ENCODE data around the gene PHF21A.
"Not testable (repeated sequence)": the region's sequence is repeated elsewhere in the genome, so short reads cannot be mapped to it uniquely, and the experiment has no call there.

Gene PHF21A

GRCh38 chr11:45993531-45994001, 127.7 kb downstream of the PHF21A start:
- in situ Hi-C loops (cut with MboI; ENCODE audit: low sequenced_read_pairs): no loop called here

GRCh38 chr11:45988921-45989320, 132.3 kb downstream of the PHF21A start:
- in situ Hi-C loops (cut with MboI; ENCODE audit: low sequenced_read_pairs): no loop called here

- in situ Hi-C loops (cut with MboI; ENCODE audit: low sequenced_read_pairs): no loop called here
These were observed 136.0 kb downstream of the PHF21A start for GRCh38 chr11:45985212-45985611.

- in situ Hi-C loops (cut with MboI; ENCODE audit: low sequenced_read_pairs): no loop called here
These were observed 137.1 kb downstream of the PHF21A start for GRCh38 chr11:45984192-45984591.

GRCh38 chr11:45983471-45983845, 137.8 kb downstream of the PHF21A start:
- in situ Hi-C loops (cut with MboI; ENCODE audit: low sequenced_read_pairs): no loop called here

DNA sequence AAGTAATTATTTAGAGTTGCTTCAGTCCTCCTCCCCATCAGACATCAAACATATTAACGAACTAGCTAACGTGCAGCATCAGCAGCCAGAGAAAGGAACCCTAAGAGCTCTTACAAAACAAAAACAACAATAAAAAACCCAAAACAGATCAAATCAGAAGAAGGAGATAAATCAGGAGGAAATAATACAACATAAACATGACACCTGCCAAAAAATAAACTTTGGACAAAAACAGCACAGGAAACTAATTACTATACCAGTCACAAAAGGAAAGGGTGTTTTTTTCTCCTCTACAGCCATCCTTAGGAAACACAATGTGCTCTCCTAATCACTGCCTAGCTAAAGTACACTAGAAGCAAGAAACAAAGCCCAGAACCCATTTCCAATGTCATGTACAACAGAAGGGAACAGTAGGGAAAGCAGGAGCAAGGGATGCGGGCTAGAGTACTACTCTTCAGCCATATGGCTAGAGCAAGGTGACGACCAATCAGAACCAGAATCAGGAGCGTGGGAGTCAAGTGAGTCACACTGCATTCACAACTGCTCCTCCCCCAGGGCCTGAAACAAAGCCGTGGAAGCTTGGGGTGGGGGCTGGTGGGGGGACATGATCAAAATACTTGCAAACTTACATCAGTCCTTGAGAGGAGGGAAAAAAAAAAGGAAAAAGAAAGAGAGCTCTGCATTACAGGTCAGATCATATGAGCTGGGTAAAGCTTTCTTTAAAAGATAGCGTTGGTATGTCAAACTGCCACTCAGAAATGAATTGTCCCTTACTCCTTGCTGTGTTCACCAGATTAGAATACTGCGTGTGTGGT, 138.4 kb downstream of the PHF21A start:
- in situ Hi-C loops (cut with MboI; ENCODE audit: low sequenced_read_pairs): no loop called here

DNA sequence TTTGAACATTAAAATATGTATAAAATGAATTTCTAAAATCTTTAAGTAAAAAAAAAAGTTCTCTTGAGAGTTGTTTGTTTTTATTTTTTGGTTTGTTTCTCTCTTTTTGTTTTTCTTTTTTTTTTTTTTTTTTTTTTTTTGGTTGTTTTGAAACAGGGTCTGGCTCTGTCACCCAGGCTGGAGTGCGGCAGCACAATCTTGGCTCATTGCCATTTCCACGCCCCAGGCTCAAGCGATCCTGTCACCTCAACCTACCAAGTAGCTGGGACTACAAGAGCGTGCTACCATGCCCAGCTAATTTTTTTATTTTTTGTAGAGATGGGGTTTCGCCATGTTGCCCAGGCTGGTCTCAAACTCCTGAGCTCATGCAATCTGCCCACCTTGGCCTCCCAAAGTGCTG, 139.4 kb downstream of the PHF21A start:
- in situ Hi-C loops (cut with MboI; ENCODE audit: low sequenced_read_pairs): not testable (repeated sequence)

DNA sequence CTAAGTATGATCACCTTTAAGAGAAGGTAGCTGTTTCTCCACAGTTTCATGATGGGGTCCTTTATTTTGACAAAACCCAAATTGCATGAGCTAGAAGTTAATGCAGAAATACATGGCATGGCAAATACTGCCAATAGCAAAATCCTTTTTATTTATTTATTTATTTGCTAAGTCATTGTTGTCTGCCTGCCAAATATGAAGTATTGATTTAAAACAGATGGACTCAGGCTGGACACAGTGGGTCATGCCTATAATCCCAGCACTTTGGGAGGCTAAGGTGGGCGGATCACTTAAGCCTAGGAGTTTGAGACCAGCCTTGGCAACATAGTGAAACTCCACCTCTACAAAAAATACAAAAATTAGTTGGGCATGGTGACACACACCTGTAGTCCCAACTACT, 146.4 kb downstream of the PHF21A start:
- in situ Hi-C loops (cut with MboI; ENCODE audit: low sequenced_read_pairs): no loop called here

GRCh38 chr11:45973601-45974000, 147.7 kb downstream of the PHF21A start:
- in situ Hi-C loops (cut with MboI; ENCODE audit: low sequenced_read_pairs): no loop called here

- in situ Hi-C loops (cut with MboI; ENCODE audit: low sequenced_read_pairs): no loop called here
These were observed 152.4 kb downstream of the PHF21A start for GRCh38 chr11:45968901-45969300.

DNA sequence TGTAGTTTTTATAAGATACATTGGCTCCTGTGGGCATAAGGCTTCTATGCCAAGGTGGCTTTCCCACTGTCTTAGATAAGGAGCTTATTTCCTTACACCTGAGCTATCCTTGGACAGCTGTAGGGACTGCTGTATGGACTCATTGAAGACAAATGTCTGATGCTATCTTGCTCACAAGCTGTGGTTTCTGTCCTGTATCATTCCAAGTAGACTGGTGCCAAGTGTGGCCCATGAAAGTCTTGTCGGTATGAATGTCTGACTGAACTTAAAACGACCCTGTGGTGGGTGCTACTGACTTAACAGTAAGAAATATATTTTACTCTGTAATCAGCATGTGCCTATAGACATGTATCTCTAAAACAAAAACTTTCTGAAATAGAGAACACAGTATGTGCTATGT, 153.7 kb downstream of the PHF21A start:
- in situ Hi-C loops (cut with MboI; ENCODE audit: low sequenced_read_pairs): no loop called here

GRCh38 chr11:45964911-45965389, 156.3 kb downstream of the PHF21A start:
- in situ Hi-C loops (cut with MboI; ENCODE audit: low sequenced_read_pairs): no loop called here

GRCh38 chr11:45961751-45962240, 159.5 kb downstream of the PHF21A start:
- in situ Hi-C loops (cut with MboI; ENCODE audit: low sequenced_read_pairs): no loop called here

GRCh38 chr11:45960387-45961095, 160.7 kb downstream of the PHF21A start:
- in situ Hi-C loops (cut with MboI; ENCODE audit: low sequenced_read_pairs): no loop called here

DNA sequence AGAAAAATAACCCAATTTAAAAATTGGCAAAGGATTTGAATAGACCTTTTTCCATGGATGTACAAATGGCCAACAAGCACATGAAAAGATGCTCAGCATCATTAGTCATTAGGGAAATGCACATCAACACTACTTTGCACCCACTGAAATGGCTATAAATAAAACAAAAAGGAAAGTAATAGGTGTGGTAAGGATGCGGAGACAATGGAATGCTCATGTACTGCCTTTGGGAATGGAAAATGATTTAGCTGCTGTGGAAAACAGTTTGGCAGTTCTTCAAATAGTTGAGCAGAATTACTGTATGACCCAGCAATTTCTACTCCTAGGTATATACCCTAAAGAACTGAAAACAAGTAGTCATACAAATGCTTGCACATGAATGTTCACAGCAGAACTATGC, 161.4 kb downstream of the PHF21A start:
- in situ Hi-C loops (cut with MboI; ENCODE audit: low sequenced_read_pairs): no loop called here

GRCh38 chr11:45949992-45950407, 171.3 kb downstream of the PHF21A start:
- in situ Hi-C loops (cut with MboI; ENCODE audit: low sequenced_read_pairs): no loop called here

- in situ Hi-C loops (cut with MboI; ENCODE audit: low sequenced_read_pairs): no loop called here
These were observed 172.9 kb downstream of the PHF21A start for GRCh38 chr11:45948356-45948755.

- in situ Hi-C loops (cut with MboI; ENCODE audit: low sequenced_read_pairs): no loop called here
These were observed 173.4 kb downstream of the PHF21A start for GRCh38 chr11:45947885-45948284.

GRCh38 chr11:45945397-45945999, 175.8 kb downstream of the PHF21A start:
- in situ Hi-C loops (cut with MboI; ENCODE audit: low sequenced_read_pairs): no loop called here

DNA sequence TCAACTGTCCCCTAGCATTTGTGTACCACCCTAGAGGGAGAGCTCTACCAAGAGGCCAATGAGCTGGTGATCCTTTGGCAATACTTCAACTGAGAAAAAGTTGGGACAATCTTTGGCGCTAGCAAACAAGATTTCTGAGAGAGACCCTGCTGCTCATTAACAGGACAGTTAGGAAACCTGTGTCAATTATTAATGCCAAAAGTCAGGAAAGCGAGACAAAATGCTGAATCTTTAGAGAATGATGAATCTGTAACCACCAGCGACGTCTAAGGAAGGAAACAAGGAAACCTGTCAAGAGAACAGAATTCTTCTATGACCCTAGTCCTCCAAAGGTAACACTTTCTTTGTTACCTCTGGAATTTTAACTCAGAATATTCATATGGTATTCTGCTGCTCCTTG, 178.9 kb downstream of the PHF21A start:
- in situ Hi-C loops (cut with MboI; ENCODE audit: low sequenced_read_pairs): no loop called here

GRCh38 chr11:45941285-45941684, 180.0 kb downstream of the PHF21A start:
- in situ Hi-C loops (cut with MboI; ENCODE audit: low sequenced_read_pairs): no loop called here

All from hTERT RPE-1 (cell line).